ENCODE measurements around the gene F7. TPM values are rescaled to one million over a fixed set of nuclear protein-coding genes. Genes with fewer than 3 reads are reported as not detected.

F7 gene
- total and polyA plus RNA-seq, 9 of the 15 experiments (the other 6 are each of a cell fraction or from before 2014, with no cell fraction given), result not detected

DNA sequence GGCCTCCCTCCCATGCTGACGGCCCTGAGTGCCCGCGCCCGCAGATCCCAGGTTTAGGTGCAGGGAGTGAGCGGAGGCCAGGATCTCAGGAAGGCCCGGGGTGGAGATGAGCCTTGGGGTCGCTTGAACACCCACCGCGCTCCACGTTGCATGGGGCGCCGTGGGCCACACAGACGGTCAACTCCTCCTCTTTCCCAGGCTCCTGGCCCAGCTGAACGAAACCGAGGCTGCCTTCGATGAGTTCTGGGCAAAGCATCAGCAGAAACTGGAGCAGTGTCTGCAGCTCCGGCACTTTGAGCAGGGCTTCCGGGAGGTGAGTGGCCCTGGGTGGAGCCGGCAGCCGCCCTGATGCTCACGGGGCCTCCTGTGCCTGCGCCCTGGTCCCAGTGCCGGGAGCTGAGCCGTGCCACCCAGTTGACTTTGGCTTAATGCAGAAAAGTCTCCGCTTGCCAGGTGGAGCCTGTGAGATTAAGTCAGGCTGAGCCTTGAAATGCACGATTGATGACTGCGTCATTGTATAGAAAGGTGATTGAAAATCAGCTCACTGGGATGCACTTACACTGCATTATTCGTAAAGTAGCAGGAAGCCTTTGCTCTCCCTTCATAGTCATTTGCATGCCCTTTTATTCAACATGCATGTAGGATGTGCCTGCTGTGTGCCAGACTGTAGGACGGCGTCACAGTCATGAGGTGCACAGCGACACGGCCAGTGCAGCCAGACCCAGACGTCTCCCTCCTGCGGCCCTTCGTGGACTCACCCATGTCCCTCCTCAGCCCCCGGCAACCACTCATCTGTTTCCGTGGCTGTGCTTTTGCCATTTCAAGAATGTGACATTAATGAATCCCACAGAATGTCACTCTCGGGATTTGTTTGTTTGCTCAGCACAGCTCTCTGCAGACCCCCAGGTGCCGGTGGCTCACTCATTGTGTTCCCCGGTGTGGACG is 35.5 kb upstream of the F7 start:
- no peak for FAIRE-seq
- no peak overlapping the region for H3K4me2 ChIP-seq (ENCODE audit: insufficient read depth, low read length)
- TF ChIP-seq TBL1XR1 (IDR thresholded peaks at IDR 0.05; ENCODE audit: low read length in 2 of 2) (no peak), ZNF583 (CRISPR knock-in tag; IDR thresholded peaks at IDR 0.05) (no peak), NR2F6 (CRISPR knock-in tag; IDR thresholded peaks at IDR 0.05) (no peak), ELF2 (CRISPR knock-in tag; IDR thresholded peaks at IDR 0.05) (no peak)
- TF ChIP-seq, protein P1, sequence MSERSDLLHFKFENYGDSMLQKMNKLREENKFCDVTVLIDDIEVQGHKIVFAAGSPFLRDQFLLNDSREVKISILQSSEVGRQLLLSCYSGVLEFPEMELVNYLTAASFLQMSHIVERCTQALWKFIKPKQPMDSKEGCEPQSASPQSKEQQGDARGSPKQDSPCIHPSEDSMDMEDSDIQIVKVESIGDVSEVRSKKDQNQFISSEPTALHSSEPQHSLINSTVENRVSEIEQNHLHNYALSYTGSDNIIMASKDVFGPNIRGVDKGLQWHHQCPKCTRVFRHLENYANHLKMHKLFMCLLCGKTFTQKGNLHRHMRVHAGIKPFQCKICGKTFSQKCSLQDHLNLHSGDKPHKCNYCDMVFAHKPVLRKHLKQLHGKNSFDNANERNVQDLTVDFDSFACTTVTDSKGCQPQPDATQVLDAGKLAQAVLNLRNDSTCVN (CRISPR knock-in tag; IDR thresholded peaks at IDR 0.05), result no peak
- TF ChIP-seq, protein P2, sequence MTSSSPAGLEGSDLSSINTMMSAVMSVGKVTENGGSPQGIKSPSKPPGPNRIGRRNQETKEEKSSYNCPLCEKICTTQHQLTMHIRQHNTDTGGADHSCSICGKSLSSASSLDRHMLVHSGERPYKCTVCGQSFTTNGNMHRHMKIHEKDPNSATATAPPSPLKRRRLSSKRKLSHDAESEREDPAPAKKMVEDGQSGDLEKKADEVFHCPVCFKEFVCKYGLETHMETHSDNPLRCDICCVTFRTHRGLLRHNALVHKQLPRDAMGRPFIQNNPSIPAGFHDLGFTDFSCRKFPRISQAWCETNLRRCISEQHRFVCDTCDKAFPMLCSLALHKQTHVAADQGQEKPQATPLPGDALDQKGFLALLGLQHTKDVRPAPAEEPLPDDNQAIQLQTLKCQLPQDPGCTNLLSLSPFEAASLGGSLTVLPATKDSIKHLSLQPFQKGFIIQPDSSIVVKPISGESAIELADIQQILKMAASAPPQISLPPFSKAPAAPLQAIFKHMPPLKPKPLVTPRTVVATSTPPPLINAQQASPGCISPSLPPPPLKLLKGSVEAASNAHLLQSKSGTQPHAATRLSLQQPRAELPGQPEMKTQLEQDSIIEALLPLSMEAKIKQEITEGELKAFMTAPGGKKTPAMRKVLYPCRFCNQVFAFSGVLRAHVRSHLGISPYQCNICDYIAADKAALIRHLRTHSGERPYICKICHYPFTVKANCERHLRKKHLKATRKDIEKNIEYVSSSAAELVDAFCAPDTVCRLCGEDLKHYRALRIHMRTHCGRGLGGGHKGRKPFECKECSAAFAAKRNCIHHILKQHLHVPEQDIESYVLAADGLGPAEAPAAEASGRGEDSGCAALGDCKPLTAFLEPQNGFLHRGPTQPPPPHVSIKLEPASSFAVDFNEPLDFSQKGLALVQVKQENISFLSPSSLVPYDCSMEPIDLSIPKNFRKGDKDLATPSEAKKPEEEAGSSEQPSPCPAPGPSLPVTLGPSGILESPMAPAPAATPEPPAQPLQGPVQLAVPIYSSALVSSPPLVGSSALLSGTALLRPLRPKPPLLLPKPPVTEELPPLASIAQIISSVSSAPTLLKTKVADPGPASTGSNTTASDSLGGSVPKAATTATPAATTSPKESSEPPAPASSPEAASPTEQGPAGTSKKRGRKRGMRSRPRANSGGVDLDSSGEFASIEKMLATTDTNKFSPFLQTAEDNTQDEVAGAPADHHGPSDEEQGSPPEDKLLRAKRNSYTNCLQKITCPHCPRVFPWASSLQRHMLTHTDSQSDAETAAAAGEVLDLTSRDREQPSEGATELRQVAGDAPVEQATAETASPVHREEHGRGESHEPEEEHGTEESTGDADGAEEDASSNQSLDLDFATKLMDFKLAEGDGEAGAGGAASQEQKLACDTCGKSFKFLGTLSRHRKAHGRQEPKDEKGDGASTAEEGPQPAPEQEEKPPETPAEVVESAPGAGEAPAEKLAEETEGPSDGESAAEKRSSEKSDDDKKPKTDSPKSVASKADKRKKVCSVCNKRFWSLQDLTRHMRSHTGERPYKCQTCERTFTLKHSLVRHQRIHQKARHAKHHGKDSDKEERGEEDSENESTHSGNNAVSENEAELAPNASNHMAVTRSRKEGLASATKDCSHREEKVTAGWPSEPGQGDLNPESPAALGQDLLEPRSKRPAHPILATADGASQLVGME (CRISPR knock-in tag; IDR thresholded peaks at IDR 0.05), result no peak

More for the DNA sequence above, 35.5 kb upstream of the F7 start:
- ChIA-PET POLR2A (interaction anchor here (0.6 kb wide), 1 partner anchor 45 kb away, joined by 3 read pairs; no protein-coding TSS in a partner anchor), CTCF (ENCODE audit: low intra/inter-chr PET ratio) (interaction anchor here (0.6 kb wide), 1 partner anchor 321 kb away, joined by 4 read pairs; no protein-coding TSS in a partner anchor)
- BruUV-seq (replicated peaks), result no TSS peak
- no peak overlapping the region for H2AFZ ChIP-seq (ENCODE audit: low read depth, low read length)
- H3K27ac ChIP-seq (ENCODE audit: extremely low read depth, low read depth, low read length), result no peak overlapping the region
- H3K9me1 ChIP-seq (ENCODE audit: control insufficient read depth, insufficient read depth, low read length), result no peaks in the 10 kb centered on the region
- ATAC-seq, result no peak
- no peak for DNase-seq (ENCODE audit: extremely low read depth in 1 of 4, low spot score in 3 of 4)
- no peaks in the 10 kb centered on the region for H3K79me2 ChIP-seq (ENCODE audit: control insufficient read depth, insufficient read depth, low read length)
- WGBS (ENCODE audit: insufficient coverage, low coverage, missing lambda C conversion rate), result 16% methylated on average over 27 of the region's 41 CpGs
- no peaks in the 10 kb centered on the region for H3K36me3 ChIP-seq (ENCODE audit: control insufficient read depth, insufficient read depth, low read length)
- H3K9ac ChIP-seq (ENCODE audit: insufficient read depth in 1 of 2, low read depth in 2 of 2, low read length in 2 of 2), result no peak overlapping the region
- H3K4me1 ChIP-seq (replicated peaks in 1 of 2; ENCODE audit: control insufficient read depth in 2 of 2, insufficient read depth in 2 of 2, low read length in 2 of 2), result peaks cover 0 to 5% of the 10 kb centered on the region in 2 experiments; a peak in 2 of 5 replicates
- intact Hi-C loops (cut with micrococcal nuclease), result no loop called here
- no peak overlapping the region for H3K4me3 ChIP-seq
- no peaks in the 10 kb centered on the region for H4K20me1 ChIP-seq (replicated peaks; ENCODE audit: control insufficient read depth, insufficient read depth, low read length)
- no peaks in the 10 kb centered on the region for H3K9me3 ChIP-seq (replicated peaks; ENCODE audit: control insufficient read depth, insufficient read depth, low read depth, low read length)
- in situ Hi-C loops (cut with MboI), result no loop called here
- peaks cover 11 to 40% of the 10 kb centered on the region in 2 experiments for H3K27me3 ChIP-seq (ENCODE audit: control insufficient read depth in 2 of 2, insufficient read depth in 2 of 2, low read length in 2 of 2)
